CD14-positive monocyte (primary cell): ENCODE results near the gene CHODL. TPM values are rescaled to one million over a fixed set of nuclear protein-coding genes. Genes with fewer than 3 reads are reported as not detected.

Experiments used
- DNase-seq, 3 donors: peaks; one replicate each; pipeline ENCODE4 v3.0.0-alpha.2; 2011 to 2022
- H2AFZ ChIP-seq: 2 replicates; pipeline ENCODE4 v1.6.0; 2012; ENCODE audit warnings: mild to moderate bottlenecking, low read depth, low read length, inconsistent platforms; ENCODE audit not compliant: insufficient read depth, poor library complexity, severe bottlenecking
- H3K27ac ChIP-seq, 2 donors: 1 replicate in 1 of 2; 2 replicates in 1 of 2; pipeline ENCODE4 v1.5.1; 2012 to 2013; ENCODE audit warnings: low read length in 2 of 2, control low read depth in 1 of 2, inconsistent platforms in 1 of 2, low read depth in 1 of 2, mild to moderate bottlenecking in 1 of 2
- H3K27me3 ChIP-seq, 2 donors: one replicate each; pipeline versions ENCODE4 v1.6.0 to v1.6.1; 2011 to 2013; ENCODE audit warnings: low read length in 2 of 2; ENCODE audit not compliant: control insufficient read depth in 2 of 2, insufficient read depth in 2 of 2
- H3K36me3 ChIP-seq, 2 donors: replicated peaks in 1 of 2; 1 replicate in 1 of 2; 2 replicates in 1 of 2; pipeline versions ENCODE4 v1.5.1 to v1.6.1; 2012 to 2013; ENCODE audit warnings: low read length in 2 of 2, control low read depth in 1 of 2, inconsistent platforms in 1 of 2, mild to moderate bottlenecking in 1 of 2; ENCODE audit not compliant: insufficient read depth in 2 of 2, control insufficient read depth in 1 of 2
- H3K4me1 ChIP-seq, 2 donors: 1 replicate in 1 of 2; 2 replicates in 1 of 2; pipeline versions ENCODE4 v1.5.1 to v1.6.1; 2012 to 2013; ENCODE audit warnings: low read length in 2 of 2, control low read depth in 1 of 2, inconsistent platforms in 1 of 2, mild to moderate bottlenecking in 1 of 2, moderate library complexity in 1 of 2; ENCODE audit not compliant: insufficient read depth in 2 of 2, control insufficient read depth in 1 of 2
- H3K4me2 ChIP-seq: replicated peaks from 2 replicates; pipeline ENCODE3; 2012; ENCODE audit warnings: low read length, moderate library complexity, mild to moderate bottlenecking; ENCODE audit not compliant: poor library complexity, severe bottlenecking; ENCODE audit errors: extremely low read depth
- H3K4me3 ChIP-seq, 3 experiments: fragments of 200-600 bp in 1 of 3; sonication (generic) in 1 of 3; replicated peaks in 1 of 3; 1 replicate in 2 of 3; 2 replicates in 1 of 3; pipeline ENCODE4 v1.5.1; 2011 to 2013; ENCODE audit warnings: low read length in 3 of 3, mild to moderate bottlenecking in 3 of 3, control low read depth in 2 of 3, low read depth in 2 of 3, inconsistent platforms in 1 of 3, moderate library complexity in 1 of 3
- H3K79me2 ChIP-seq: 2 replicates; pipeline ENCODE4 v1.6.0; 2012; ENCODE audit warnings: mild to moderate bottlenecking, control low read depth, inconsistent platforms, low read length, moderate library complexity; ENCODE audit not compliant: insufficient read depth
- H3K9ac ChIP-seq: 2 replicates; pipeline ENCODE4 v1.6.0; 2017; ENCODE audit warnings: low read length, mild to moderate bottlenecking; ENCODE audit not compliant: insufficient read depth, poor library complexity, severe bottlenecking
- H3K9me3 ChIP-seq, 2 donors: replicated peaks in 1 of 2; 1 replicate in 1 of 2; 2 replicates in 1 of 2; pipeline versions ENCODE4 v1.5.1 to v1.6.1; 2012 to 2013; ENCODE audit warnings: low read length in 2 of 2, control low read depth in 1 of 2; ENCODE audit not compliant: control insufficient read depth in 1 of 2, insufficient read depth in 1 of 2
- H4K20me1 ChIP-seq: 2 replicates; pipeline ENCODE4 v1.6.0; 2012; ENCODE audit warnings: mild to moderate bottlenecking, low read length, control low read depth, moderate library complexity; ENCODE audit not compliant: insufficient read depth
- H3K27ac Mint-ChIP-seq, 7 donors: one replicate each; pipeline ENCODE4 v1.8.0; 2020; ENCODE audit warnings: mild to moderate bottlenecking in 7 of 7, mixed read lengths in 7 of 7, moderate library complexity in 6 of 7, inconsistent platforms in 2 of 7
- H3K27me3 Mint-ChIP-seq, 3 donors: one replicate each; pipeline ENCODE4 v1.8.0; 2021 to 2022; ENCODE audit warnings: low read depth in 3 of 3, mild to moderate bottlenecking in 3 of 3, mixed read lengths in 3 of 3, moderate library complexity in 3 of 3, inconsistent platforms in 1 of 3
- H3K36me3 Mint-ChIP-seq, 2 donors: one replicate each; pipeline ENCODE4 v1.8.0; 2020; ENCODE audit warnings: mixed read lengths in 2 of 2, inconsistent platforms in 1 of 2, mild to moderate bottlenecking in 1 of 2
- H3K4me1 Mint-ChIP-seq: one replicate; pipeline ENCODE4 v1.8.0; 2020; ENCODE audit warnings: mild to moderate bottlenecking, mixed read lengths
- H3K4me3 Mint-ChIP-seq, 2 donors: one replicate each; pipeline ENCODE4 v1.8.0; 2020; ENCODE audit warnings: mild to moderate bottlenecking in 2 of 2, mixed read lengths in 2 of 2, moderate library complexity in 1 of 2
- H3K9me3 Mint-ChIP-seq, 7 donors: one replicate each; pipeline ENCODE4 v1.8.0; 2020 to 2022; ENCODE audit warnings: mixed read lengths in 7 of 7, mild to moderate bottlenecking in 6 of 7, moderate library complexity in 6 of 7, inconsistent platforms in 2 of 7
- WGBS: methylation state at CpG from one replicate; pipeline ENCODE4 v1.1.5; 2013; ENCODE audit warnings: missing lambda C conversion rate; ENCODE audit not compliant: insufficient coverage; 5-methylcytosine and 5-hydroxymethylcytosine counted together
- intact Hi-C, 2 donors: fragments of 100-400 bp; cut with micrococcal nuclease; formaldehyde crosslinking; loops; one replicate each; pipeline versions ENCODE4 v1.15.0 to v1.15.1; 2023
- polyA plus RNA-seq, 3 donors: library from polyadenylated mRNA; depleted of rRNA in 1 of 3; unstranded in 2 of 3; stranded (reverse) in 1 of 3; fragments of 300-500 nt in 2 of 3; fragments of >200 nt in 1 of 3; fragmentation: Illumina TruSeq in 2 of 3; gene quantifications; 1 replicate in 2 of 3; 2 replicates in 1 of 3; pipeline ENCODE4 v1.2.3, GENCODE V29; 2012 to 2021
- TF ChIP-seq, protein P1 (sequence below): fragments of 200-600 bp; IDR thresholded peaks from one replicate; pipeline ENCODE4 v1.8.0; 2022; ENCODE audit warnings: antibody characterized with exemption, mild to moderate bottlenecking

CHODL gene
- polyA plus RNA-seq, 3 donors = not detected

DNA sequence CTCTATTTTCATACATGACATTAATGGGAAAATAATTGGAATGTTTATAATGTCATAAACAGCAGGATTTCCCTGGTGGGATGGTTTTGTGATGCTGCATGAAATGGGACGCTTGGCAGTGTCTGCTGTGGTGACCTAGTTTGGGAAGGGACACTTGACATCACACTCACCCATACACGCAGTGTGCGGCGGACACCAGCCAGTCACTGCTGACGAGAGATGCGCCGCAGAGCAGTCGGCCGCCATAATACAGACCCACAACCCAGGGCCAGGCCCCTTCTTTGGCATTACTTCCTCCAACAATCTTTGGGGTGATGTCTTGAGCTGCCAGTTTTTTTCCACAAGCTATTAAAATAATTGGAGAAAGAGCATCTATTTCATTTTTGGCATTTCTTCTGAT, 49.5 kb downstream of the CHODL start:
- intact Hi-C loops = no loop called here
- Mint-ChIP-seq H3K27ac (no peak overlapping the region), H3K4me3 (no peak overlapping the region), H3K27me3 (no peaks in the 10 kb centered on the region), H3K4me1 (no peaks in the 10 kb centered on the region), H3K9me3 (no peaks in the 10 kb centered on the region), H3K36me3 (no peaks in the 10 kb centered on the region)
- H2AFZ ChIP-seq = no peak overlapping the region
- H4K20me1 ChIP-seq = no peaks in the 10 kb centered on the region
- no peaks in the 10 kb centered on the region for H3K27me3 ChIP-seq
- H3K36me3 ChIP-seq = no peaks in the 10 kb centered on the region
- H3K79me2 ChIP-seq = no peaks in the 10 kb centered on the region
- H3K4me3 ChIP-seq = no peak overlapping the region
- no peak overlapping the region for H3K9ac ChIP-seq
- H3K9me3 ChIP-seq = no peaks in the 10 kb centered on the region
- no peak overlapping the region for H3K27ac ChIP-seq
- DNase-seq = no peak
- TF ChIP-seq, protein P1, sequence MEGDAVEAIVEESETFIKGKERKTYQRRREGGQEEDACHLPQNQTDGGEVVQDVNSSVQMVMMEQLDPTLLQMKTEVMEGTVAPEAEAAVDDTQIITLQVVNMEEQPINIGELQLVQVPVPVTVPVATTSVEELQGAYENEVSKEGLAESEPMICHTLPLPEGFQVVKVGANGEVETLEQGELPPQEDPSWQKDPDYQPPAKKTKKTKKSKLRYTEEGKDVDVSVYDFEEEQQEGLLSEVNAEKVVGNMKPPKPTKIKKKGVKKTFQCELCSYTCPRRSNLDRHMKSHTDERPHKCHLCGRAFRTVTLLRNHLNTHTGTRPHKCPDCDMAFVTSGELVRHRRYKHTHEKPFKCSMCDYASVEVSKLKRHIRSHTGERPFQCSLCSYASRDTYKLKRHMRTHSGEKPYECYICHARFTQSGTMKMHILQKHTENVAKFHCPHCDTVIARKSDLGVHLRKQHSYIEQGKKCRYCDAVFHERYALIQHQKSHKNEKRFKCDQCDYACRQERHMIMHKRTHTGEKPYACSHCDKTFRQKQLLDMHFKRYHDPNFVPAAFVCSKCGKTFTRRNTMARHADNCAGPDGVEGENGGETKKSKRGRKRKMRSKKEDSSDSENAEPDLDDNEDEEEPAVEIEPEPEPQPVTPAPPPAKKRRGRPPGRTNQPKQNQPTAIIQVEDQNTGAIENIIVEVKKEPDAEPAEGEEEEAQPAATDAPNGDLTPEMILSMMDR = no peak
- no peak overlapping the region for H3K4me2 ChIP-seq
- WGBS = no CpG with 5 or more reads among the region's 9 CpGs
- no peaks in the 10 kb centered on the region for H3K4me1 ChIP-seq

DNA sequence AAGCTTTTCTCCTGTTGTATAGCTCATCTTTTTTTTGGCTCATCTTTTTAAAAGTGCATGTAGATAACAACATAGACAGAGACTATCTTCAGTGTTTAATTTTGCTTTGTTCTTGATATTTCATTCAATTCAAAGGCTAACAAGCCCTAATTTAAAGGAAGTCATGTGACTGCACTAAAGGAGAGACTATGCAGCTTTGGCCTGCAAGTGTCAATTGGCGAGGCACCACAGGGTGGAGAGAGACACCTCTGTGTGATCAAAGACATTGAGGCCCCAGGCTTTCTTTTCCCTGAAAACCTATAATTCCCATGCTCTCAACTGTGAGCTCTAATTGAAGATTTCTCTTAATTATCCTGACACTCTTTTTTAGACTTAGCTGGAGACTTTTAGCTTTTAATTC, 53.6 kb downstream of the CHODL start:
- Mint-ChIP-seq H3K4me1 (no peaks in the 10 kb centered on the region), H3K27ac (no peak overlapping the region), H3K9me3 (no peaks in the 10 kb centered on the region), H3K4me3 (no peak overlapping the region), H3K27me3 (no peaks in the 10 kb centered on the region), H3K36me3 (no peaks in the 10 kb centered on the region)
- Histone ChIP-seq H3K4me1 (no peaks in the 10 kb centered on the region), H3K4me3 (no peak overlapping the region), H3K4me2 (no peak overlapping the region), H3K9ac (no peak overlapping the region), H3K27me3 (no peaks in the 10 kb centered on the region), H4K20me1 (no peaks in the 10 kb centered on the region), H2AFZ (no peak overlapping the region), H3K27ac (no peak overlapping the region), H3K9me3 (no peaks in the 10 kb centered on the region), H3K36me3 (no peaks in the 10 kb centered on the region), H3K79me2 (no peaks in the 10 kb centered on the region)
- no peak for DNase-seq
- TF ChIP-seq, protein P1 = no peak
- WGBS = 75% methylated on average over 1 of the region's 1 CpG
- intact Hi-C loops = no loop called here

Other genes with a start within 250 kb of the CHODL start
- gene TMPRSS15, start 159.0 kb downstream of the CHODL start, polyA plus RNA-seq = not detected